ENCODE measurements around the gene CALU.

GRCh38 chr7:128691227-128691626 is 47.9 kb upstream of the CALU start:
- TF ChIP-seq, protein P1, sequence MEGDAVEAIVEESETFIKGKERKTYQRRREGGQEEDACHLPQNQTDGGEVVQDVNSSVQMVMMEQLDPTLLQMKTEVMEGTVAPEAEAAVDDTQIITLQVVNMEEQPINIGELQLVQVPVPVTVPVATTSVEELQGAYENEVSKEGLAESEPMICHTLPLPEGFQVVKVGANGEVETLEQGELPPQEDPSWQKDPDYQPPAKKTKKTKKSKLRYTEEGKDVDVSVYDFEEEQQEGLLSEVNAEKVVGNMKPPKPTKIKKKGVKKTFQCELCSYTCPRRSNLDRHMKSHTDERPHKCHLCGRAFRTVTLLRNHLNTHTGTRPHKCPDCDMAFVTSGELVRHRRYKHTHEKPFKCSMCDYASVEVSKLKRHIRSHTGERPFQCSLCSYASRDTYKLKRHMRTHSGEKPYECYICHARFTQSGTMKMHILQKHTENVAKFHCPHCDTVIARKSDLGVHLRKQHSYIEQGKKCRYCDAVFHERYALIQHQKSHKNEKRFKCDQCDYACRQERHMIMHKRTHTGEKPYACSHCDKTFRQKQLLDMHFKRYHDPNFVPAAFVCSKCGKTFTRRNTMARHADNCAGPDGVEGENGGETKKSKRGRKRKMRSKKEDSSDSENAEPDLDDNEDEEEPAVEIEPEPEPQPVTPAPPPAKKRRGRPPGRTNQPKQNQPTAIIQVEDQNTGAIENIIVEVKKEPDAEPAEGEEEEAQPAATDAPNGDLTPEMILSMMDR (IDR thresholded peaks at IDR 0.05), result no peak
- TF ChIP-seq POLR2A (IDR thresholded peaks at IDR 0.05) (no peak), POLR2AphosphoS5 (IDR thresholded peaks at IDR 0.05) (no peak)

All from suprapubic skin (tissue), 4 donors.